Measurements from ENCODE around the gene AGO1.

Gene AGO1

GRCh38 chr1:35882945-35883634 is at the start of gene AGO1:
TSS of gene AGO1 (plus strand) at chr1:35883209. CDS start at chr1:35883422, 213 bp downstream.
- Histone ChIP-seq H3K79me2 (ENCODE audit: insufficient read depth, low read length) (peaks cover 48% of the 10 kb centered on the region), H4K20me1 (ENCODE audit: insufficient read depth, low read length, poor library complexity, severe bottlenecking) (peaks cover 29% of the 10 kb centered on the region)
- TF ChIP-seq EZH2phosphoT487 (IDR thresholded peaks at IDR 0.05; ENCODE audit: borderline replicate concordance): no peak
- peak; percentile 72 for TF ChIP-seq CTCF (conservative IDR thresholded peaks at IDR 0.05; ENCODE audit: low read length)

GRCh38 chr1:35833395-35833794 is 49.6 kb upstream of the AGO1 start:
- no peaks in the 10 kb centered on the region for H3K27me3 ChIP-seq (ENCODE audit: insufficient read depth, low read length, poor library complexity, severe bottlenecking)
- H3K9me3 ChIP-seq (ENCODE audit: insufficient read depth, low read depth, low read length): no peaks in the 10 kb centered on the region
- H3K9me2 ChIP-seq (replicated peaks; ENCODE audit: low read depth, low read length): no peaks in the 10 kb centered on the region
- H4K20me1 ChIP-seq (ENCODE audit: insufficient read depth, low read length, poor library complexity, severe bottlenecking): no peaks in the 10 kb centered on the region
- H3K4me3 ChIP-seq (ENCODE audit: low read length, poor library complexity, severe bottlenecking): no peak overlapping the region
- H2AFZ ChIP-seq (ENCODE audit: low read length): no peak overlapping the region
- no peaks in the 10 kb centered on the region for H3K79me2 ChIP-seq (ENCODE audit: insufficient read depth, low read length)
- no peak overlapping the region for H3K9ac ChIP-seq (ENCODE audit: low read depth, low read length, poor library complexity, severe bottlenecking)
- peaks cover 13% of the 10 kb centered on the region; the same call in 1 of the 2 replicates for H3K36me3 ChIP-seq (ENCODE audit: insufficient read depth, low read length)
- TF ChIP-seq CTCF (conservative IDR thresholded peaks at IDR 0.05; ENCODE audit: low read length) (no peak), EZH2phosphoT487 (IDR thresholded peaks at IDR 0.05; ENCODE audit: borderline replicate concordance) (no peak)
- H3K4me1 ChIP-seq (ENCODE audit: insufficient read depth, low read length, poor library complexity, severe bottlenecking): no peaks in the 10 kb centered on the region
- no peak overlapping the region for H3K4me2 ChIP-seq (ENCODE audit: low read depth, low read length, poor library complexity, severe bottlenecking)
- H3F3A ChIP-seq (ENCODE audit: low read depth): no peaks in the 10 kb centered on the region

More at GRCh38 chr1:35882945-35883634, at the start of gene AGO1:
- no peaks in the 10 kb centered on the region for H3K9me3 ChIP-seq (ENCODE audit: insufficient read depth, low read depth, low read length)
- H3K9me2 ChIP-seq (replicated peaks; ENCODE audit: low read depth, low read length): no peaks in the 10 kb centered on the region
- no peaks in the 10 kb centered on the region for H3F3A ChIP-seq (ENCODE audit: low read depth)
- H3K9ac ChIP-seq (ENCODE audit: low read depth, low read length, poor library complexity, severe bottlenecking): peak within 1 kb of the TSS; percentile 93
- peaks cover 32% of the 10 kb centered on the region for H3K4me1 ChIP-seq (ENCODE audit: insufficient read depth, low read length, poor library complexity, severe bottlenecking)
- H3K36me3 ChIP-seq (ENCODE audit: insufficient read depth, low read length): no peaks in the 10 kb centered on the region
- H3K27me3 ChIP-seq (ENCODE audit: insufficient read depth, low read length, poor library complexity, severe bottlenecking): no peaks in the 10 kb centered on the region
- H2AFZ ChIP-seq (ENCODE audit: low read length): peak within 1 kb of the TSS; percentile 96
- H3K4me2 ChIP-seq (ENCODE audit: low read depth, low read length, poor library complexity, severe bottlenecking): peak within 1 kb of the TSS; percentile 85
- H3K4me3 ChIP-seq (ENCODE audit: low read length, poor library complexity, severe bottlenecking): peak within 1 kb of the TSS; percentile 99

GRCh38 chr1:35834218-35834617 is 48.8 kb upstream of the AGO1 start:
- Histone ChIP-seq H3K4me2 (ENCODE audit: low read depth, low read length, poor library complexity, severe bottlenecking) (no peak overlapping the region), H3K79me2 (ENCODE audit: insufficient read depth, low read length) (no peaks in the 10 kb centered on the region), H2AFZ (ENCODE audit: low read length) (no peak overlapping the region), H4K20me1 (ENCODE audit: insufficient read depth, low read length, poor library complexity, severe bottlenecking) (no peaks in the 10 kb centered on the region), H3F3A (ENCODE audit: low read depth) (no peaks in the 10 kb centered on the region), H3K9me2 (replicated peaks; ENCODE audit: low read depth, low read length) (no peaks in the 10 kb centered on the region), H3K27me3 (ENCODE audit: insufficient read depth, low read length, poor library complexity, severe bottlenecking) (no peaks in the 10 kb centered on the region), H3K9ac (ENCODE audit: low read depth, low read length, poor library complexity, severe bottlenecking) (no peak overlapping the region), H3K9me3 (ENCODE audit: insufficient read depth, low read depth, low read length) (no peaks in the 10 kb centered on the region), H3K4me3 (ENCODE audit: low read length, poor library complexity, severe bottlenecking) (no peak overlapping the region), H3K36me3 (ENCODE audit: insufficient read depth, low read length) (peaks cover 13% of the 10 kb centered on the region; the same call in 1 of the 2 replicates), H3K4me1 (ENCODE audit: insufficient read depth, low read length, poor library complexity, severe bottlenecking) (no peaks in the 10 kb centered on the region)
- TF ChIP-seq CTCF (conservative IDR thresholded peaks at IDR 0.05; ENCODE audit: low read length) (no peak), EZH2phosphoT487 (IDR thresholded peaks at IDR 0.05; ENCODE audit: borderline replicate concordance) (no peak)

Data from Loucy (cell line).